Suppressor macrophage treated with lipopolysaccharide for 1 hour (primary cell): ENCODE measurements around the gene TSSK2.
A peak's percentile ranks its signal among the peaks of the same experiment; 100 is the strongest.

Source experiments
- DNase-seq, 3 donors: peaks; one replicate each; pipeline ENCODE4 v3.0.0-alpha.2; 2020 to 2022

Gene TSSK2

DNA sequence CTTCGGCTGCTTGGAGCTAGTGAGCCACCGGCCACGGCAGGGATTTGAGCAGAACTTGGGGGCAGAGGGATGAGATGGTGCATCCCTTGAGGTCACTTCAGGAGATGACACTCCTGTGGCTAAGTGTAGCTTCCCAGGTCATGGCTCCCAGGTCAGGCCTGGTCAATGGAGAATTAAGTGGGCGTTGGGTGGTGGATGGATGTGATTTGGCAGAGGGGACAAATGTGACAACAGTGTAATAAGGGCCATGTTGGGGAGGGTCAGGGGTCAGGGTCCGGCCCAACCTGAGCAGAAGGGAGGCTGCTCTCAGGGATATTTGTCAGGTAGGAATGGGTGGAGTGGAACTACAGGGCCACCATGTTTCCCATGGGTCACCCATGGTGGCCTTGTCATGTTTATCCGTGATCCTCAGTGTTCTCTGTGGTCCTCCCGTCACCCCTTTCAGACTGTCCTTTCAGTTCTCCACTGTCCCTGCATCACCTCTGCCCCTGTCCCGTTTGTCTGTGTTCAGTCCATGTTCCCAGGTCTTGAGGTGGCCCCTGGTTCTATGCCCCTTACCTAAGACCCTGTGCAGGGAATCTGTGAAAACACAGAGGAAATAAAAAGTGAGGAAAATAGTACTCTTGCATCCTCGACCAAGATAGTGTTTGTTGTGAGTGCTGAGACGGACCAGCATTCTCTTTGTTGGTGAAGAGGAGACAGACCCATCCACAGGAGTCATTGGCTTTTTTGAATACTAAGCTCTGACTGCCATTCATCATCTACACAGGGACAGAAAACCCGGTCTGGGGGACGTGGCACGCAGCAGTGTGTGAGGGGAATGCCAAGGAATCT is 41.3 kb downstream of the TSSK2 start:
- no peak for DNase-seq

DNA sequence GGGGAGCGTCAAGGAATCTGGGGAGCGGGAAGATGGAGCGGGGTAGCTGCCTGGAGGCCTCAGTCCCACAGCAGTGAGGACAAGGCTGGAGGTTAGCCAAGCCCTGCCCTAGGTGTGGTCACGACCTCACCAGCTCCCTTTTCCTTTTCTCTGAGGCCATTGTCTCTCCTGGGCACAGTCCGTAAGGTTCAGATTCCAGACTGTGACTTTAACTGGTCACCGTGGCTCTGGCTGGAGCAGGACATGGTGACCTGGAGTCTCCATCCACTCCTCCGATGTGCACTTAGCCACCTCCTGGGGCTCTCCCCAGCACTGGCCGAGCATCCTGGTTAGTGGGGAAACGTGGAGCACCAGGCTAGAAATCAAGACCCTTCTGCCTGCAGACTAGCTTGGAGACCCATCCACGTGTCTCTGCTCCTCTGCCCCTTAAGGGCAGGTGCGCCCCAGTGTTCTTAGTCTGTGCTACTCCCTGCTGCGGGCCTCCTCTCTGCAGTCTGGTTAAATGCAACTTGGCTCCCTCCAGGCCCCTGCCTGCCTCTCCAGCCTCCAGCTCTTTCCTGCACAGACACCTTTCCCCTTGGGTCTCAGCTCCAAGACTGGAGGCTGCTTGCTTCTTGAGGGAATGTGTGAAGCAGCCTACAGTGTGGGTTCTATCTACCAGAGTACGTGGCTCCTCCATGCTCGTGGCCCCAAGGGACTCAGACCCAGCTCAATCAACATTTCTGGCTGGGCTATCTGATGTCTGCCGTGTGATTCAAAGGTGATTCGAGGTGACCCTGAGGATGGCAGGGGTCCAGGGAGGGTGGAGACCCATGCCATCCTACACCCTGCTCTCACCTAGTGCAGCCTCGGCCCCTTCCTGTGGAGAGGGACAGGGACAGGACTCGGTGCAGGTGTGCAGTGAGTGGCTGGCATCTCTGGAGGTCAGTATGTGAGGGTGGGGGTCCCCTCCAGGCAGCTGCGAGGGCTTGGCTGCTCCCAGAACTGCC is 42.2 kb downstream of the TSSK2 start:
- no peak for DNase-seq

DNA sequence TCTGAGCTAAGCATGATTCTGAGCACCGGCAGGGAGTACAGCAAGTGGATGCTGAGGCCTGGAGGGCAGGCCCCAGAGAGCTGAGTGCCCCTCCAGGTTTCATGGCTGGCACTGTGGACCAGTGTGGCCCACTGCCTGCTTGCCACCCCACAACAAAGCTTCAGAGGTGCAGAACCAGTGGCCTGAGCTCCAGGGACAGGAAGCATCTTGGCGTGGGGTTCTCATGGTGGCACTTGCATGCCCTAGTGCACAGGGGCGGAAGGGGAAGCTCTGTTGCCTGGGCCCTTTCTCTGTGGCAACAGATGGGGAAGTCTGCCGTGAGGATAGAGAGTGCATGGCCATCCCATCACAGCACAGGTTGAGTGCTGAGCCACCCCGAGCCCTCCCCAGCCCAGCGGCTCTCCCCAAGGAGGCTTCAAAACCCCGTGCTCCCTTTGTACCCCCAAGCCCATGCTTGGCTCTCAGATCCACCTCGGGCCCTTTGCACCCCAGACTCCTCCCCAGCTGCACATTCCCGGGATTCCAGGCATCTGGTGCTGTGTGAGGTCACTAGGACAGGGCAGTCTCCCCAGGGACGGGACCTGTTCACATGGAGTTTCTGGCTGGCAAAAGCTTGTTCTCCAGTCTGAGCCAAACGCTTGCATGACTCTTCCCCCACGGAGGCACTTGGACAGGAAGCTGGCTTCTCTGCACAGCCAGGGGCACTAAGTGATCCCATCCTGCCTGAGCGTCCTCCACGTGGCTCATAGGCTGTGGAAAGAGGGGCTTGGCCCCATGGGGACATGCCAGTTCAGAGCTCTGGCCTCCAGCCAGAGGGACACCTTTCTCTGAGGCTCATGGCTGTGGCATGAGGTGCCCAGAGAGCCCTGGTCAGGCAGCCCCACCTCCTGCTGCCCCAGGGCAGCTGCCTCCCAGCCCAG is 43.3 kb downstream of the TSSK2 start:
- DNase-seq, result peak; percentile 32 to 58 (median 50)

DNA sequence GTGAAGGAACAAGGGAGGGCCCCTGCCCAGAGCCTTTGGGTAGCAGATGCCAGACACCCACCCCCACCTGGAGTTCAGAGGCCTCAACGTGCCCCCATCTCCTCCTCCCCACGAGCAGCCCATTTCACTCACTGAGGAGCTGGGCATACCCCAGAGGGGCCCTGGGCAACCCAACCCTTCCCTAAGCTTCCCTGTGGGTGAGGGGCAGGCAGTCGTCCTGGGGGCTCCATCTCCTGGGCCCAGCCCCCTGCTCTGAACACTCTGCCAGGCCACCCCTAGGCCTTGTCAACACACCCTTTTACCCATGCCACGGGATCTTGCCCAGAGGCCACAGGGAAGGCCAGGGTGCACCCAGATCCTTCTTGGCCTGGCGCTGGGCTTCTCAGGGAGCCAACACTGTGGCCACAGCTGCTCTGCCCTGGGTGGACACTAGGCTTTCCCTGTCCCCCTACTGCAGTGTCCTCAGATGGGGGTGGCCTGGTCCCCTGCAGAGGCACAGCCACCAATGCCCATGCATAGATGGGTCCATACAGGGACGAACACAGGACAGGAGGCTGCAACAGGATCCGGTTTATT is 44.0 kb downstream of the TSSK2 start:
- no peak for DNase-seq

DNA sequence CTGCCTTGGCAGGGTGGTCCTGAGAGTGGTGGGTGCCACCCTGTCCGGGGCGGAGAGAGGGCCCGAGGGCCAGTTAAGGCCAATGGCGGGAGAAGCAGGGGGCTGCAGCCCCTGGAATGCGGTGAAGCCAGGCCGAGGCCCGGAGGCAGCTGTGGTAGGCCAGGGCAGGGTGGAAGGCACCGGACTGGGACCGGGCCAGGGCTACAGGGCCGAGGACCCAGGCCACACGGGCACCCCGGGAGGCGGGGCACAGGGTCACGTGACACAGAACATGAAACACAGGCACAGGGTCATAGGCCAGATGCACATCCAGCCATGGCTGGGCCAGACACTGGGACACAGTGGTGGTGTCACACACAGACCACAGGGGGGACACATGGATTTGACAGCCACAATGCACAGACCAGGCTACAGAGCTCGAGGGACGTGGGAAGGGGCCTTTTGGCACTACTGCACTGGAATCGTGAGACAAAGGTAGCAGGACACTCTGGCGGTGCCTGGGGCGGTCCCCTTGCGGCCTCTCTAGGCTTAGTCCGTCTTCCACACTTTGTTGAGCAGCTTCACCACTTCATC is 44.6 kb downstream of the TSSK2 start:
- DNase-seq, result no peak

DNA sequence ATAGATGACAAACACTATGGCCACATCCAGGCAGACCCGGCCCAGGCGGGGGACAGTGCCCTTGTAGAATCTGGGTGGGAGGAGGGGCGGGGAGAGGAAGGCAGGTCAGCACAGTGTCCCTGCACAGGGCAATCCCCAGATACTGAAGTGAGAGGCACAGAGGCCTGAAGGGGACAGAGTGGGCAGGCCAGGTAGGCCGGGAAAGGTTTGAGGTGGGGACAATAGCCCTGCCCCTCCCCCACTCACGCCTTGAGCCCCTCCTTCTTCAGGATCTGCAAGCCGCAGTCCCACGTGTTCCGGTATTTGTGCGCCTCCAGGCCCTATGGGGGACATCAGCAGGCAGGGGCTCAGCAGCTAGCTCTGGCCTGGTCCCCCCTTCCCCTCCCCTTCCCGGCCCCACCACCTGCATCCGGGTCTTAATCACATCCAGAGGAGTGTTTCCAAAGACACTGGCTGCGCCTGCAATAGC is 45.1 kb downstream of the TSSK2 start:
- DNase-seq, result no peak

DNA sequence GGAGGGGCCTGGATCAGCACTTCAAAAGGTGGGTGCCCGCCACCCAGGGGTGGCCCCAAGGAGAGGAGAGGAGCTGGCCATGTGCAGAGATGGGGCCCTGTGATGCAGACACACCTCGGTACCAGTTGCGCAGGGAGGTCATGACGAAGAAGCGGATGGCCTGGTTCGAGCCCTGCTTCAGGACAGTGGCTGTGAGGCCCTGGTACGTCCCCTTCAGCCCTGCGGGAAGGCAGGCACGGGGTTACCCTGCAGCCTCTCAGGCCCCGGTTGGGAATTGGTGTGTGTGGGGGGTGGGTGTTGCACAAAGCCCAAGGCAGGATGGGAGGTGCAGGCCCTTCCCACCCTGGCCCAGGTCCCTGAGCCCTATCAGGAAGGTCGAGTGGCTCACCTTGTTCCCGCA is 45.6 kb downstream of the TSSK2 start:
- no peak for DNase-seq

DNA sequence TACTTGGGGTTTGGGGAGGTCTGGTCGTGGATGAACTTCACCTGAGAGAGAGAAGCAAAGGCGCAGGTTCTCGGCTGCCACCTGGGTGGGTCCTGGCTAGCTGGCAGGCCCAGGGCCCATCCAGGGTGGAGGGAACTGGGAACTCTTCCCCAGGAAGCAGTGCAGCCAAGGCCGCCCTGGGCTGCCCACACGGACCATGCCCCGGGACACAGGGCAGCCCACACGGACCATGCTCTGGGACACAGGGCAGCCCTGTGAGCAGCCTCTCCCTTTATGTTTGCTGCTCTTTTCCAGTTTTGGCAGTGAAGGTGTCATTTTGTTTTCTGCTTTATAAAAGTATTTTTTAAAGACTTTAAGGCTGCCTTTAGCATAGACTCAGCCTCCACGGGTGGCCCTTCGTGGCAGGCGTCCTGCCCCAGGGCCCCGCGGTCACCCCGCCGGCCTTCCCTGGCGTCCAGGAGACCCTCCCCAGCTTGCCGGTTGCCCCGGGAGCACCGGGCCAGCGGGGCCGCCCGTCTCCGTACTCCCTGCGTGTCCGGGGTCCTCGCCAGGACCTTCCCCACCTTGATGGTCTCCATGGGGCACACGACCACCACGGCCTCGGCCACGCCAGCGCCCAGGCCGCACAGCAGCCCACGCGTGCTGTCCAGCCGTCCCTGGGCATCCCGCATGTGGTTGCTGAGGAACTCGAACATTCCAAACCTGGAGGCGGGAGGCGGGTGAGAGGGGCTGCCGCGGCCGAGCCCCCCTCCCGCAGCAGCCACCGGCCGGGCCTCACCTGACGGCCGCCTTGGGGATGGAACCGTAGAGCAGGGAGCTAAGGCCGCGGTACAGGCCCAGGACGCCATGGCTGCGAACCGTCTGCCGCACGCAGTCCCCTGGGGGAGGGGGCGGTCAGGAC is 46.3 kb downstream of the TSSK2 start:
- no peak for DNase-seq

DNA sequence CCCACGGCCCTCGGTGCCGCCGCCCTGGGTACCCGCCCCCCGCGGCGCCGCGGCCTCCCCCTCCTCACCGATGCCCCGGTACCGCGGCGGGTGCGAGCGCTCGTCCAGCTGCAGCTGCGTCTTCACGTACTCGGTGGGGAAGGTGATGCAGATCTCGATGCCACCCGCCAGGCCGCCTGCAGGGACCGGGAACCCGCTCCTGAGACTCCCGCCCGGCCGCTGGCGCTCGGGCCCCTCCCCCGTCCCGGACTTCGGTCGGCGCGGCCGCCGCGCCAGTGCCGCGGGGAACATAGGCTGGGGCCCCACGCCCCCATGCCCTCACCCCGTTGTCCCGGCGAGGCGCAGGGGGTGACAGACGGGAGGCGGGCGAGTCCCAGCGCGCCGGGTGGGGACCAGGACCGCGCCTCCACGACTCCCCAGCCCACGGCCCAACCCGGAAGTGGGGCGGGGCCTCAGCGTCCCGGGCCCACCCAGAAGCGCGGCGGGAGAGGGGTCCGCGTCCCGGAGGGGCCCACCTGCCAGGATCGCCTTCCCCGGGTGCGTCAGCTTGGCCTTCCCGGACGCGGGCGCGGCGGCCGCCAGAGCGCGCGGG is 47.1 kb downstream of the TSSK2 start:
- peak in 2 of 3 donors; percentile 50 to 67 for DNase-seq

DNA sequence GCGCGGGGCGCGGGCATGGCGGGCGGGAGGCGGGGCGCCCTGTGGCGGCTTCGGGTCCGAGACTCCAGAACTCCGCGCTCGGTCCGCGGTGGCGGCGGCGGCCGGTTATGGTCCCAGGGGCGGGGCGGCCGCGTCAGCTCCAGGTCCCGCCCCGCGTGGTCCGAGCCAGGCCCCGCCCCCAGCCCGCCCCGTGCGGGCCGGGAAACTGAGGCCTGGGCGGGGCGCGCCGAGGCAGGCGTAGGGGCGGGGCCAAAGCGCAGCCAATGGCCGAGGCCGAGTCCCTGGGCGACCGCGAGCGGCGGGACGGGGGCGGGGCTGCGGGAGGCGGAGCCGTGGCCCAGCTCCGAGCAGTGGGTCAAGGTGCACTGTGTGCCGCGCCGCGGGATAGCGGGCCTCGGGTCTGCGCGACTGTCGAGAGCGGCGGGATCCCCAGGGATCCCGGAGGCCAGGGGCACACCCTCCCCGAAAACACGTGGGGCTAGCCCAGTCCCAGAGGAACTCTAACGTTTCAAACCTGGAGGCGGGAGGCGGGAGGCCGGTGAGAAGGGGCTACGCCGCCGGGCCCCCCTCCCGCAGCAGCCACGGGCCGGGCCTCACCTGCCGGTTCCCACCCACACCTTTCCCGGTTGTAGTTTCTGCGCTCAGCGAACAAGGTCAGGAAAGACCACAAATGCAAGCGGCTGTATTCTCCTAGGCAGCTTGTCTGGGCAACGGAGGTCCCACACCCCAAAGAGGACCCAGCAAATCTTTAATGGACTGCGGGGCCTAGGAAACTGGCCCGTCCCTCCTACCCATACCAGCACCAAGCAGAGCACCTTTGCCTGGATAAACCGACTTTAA is 47.8 kb downstream of the TSSK2 start, which contains the start of gene SLC25A1:
SLC25A1 (minus strand) TSS at position 80 of the 840 bp plus-strand sequence; CDS start at position 17, 63 bp downstream.
- peak; percentile 91 to 99 (median 98) for DNase-seq

DNA sequence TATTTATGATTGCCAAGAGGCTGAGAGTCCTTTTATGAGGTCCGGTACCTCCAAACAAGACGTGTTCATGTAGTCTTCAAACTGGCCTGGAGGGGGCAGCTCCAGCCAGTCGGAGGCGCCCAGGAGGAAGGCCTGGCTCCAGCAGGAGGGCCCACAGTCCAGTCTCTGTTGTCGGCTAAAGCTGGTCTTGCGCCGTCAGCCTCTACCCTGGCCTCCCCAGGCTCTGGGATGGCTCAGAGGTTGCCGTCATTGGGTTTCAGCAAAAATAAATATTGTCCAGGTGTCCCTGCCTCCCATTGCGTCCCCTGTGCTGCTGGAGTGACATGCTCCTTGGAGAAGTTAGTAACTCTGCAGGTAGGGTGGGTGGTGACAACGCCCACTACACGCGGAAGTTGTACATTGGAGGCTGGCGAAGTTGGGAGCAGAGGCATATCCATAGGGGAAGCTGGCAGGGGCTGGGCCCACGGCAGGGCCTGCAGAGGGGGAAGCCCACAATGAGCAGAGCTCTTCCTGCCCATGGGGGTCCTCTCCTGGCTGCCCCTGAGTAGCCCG is 48.5 kb downstream of the TSSK2 start:
- DNase-seq, result peak; percentile 73 to 86 (median 81)

DNA sequence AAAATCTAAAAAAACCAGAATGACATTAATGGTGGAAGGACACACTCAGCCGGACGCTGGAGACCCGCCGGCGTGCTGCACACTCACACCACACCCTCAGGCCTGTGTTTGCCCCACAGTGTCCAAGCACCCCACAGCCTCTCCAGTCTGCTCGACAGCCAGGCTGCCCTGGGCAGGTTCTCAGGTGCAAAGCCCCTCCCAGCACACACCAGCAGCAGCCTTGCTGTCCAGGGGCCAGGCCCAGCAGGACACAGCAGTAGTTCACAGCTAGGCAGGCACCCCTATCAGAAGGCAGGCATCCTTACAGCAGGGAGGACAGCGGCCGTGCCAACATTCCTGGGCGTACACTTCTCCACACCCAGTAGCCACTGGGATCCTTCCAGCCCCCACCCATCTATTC is 49.1 kb downstream of the TSSK2 start:
- no peak for DNase-seq

DNA sequence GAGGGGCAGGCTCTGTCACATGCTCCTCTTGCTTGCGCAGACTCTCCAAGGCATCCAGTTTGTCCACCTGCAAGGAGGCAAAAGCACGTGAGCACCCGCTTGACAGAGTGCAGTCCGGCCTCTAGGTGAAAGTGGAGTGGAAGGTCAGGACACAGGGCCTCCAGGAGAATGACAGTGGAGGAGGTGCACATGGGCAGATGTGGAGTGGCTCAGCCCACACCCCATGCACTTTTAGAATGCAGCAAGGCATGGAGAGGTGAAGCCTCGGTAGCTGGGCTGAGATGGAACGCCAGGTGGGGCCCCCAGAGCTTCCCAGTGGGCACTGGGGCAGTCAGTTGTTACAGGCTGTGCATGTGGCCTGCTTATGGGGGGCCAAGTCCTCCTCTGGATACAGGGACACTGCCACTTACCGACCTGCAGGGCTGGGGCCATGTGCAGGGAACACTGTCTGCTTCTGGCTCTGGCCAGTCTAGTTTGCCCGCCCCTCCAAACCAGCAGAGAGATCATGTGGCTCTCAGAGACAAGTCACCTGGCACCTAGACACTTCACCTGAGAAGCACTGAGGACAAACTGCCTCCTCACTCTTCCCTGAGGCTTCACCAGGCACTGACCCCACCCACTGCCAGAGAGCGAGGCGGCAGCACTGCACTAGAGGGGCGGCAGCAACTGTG is 49.8 kb downstream of the TSSK2 start:
- no peak for DNase-seq

DNA sequence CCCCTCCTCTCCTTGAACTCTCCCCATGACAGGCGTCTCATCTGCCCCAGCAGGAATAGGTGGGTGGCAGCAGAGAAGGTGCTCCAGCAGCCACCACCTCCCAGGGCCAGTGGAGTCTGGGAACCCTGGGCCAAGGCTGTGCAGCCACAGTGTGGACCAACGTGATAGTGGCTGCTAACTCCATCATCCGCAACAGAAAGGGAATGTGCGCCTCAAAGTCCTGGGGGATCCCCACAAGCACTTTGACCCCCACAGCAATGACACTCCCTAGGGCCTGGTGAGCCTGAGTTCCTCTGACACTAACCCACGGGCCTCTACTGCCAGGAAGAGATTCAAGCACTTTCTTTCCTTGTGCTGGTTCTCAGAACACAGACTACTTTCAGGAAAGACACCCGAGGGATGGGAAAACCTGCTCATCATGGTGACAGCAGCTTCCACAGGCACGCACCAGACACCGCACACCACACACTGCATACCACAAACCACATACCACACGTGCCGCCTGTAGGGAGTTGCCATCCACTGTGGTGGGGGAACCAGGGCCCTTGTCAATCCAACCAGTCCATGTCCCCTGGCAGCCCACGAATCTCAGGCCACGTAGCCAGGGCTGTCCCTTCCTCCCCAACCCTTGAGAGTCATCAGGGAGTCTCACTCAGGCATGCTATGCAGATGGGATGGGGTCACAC is 50.8 kb downstream of the TSSK2 start:
- DNase-seq, result no peak
